ENCODE results near the gene CRB2.

CRB2 gene

GRCh38 chr9:123349033-123349432 lies 7.0 kb upstream of the CRB2 start:
- DNase-seq, result no peak

- peak; percentile 58 for DNase-seq
Observed at GRCh38 chr9:123349691-123350480, 6.1 kb upstream of the CRB2 start.

GRCh38 chr9:123350590-123351310 lies 5.2 kb upstream of the CRB2 start:
- DNase-seq, result no peak

- DNase-seq, result no peak
Observed at GRCh38 chr9:123353041-123353440, 3.0 kb upstream of the CRB2 start.

- DNase-seq, result peak; percentile 28
Observed at GRCh38 chr9:123353984-123354591, 1.9 kb upstream of the CRB2 start.

- DNase-seq, result no peak
Observed at GRCh38 chr9:123354806-123355508, 1.0 kb upstream of the CRB2 start.

GRCh38 chr9:123356851-123357742 lies 1.1 kb downstream of the CRB2 start:
- no peak for DNase-seq

GRCh38 chr9:123357743-123358059 lies 1.7 kb downstream of the CRB2 start:
- DNase-seq, result no peak

GRCh38 chr9:123358181-123358905 lies 2.3 kb downstream of the CRB2 start:
- no peak for DNase-seq

GRCh38 chr9:123359106-123359505 lies 3.1 kb downstream of the CRB2 start:
- no peak for DNase-seq

GRCh38 chr9:123359546-123359945 lies 3.5 kb downstream of the CRB2 start:
- no peak for DNase-seq

GRCh38 chr9:123360161-123361085 lies 4.4 kb downstream of the CRB2 start:
- DNase-seq, result no peak

- no peak for DNase-seq
Observed at GRCh38 chr9:123361086-123361730, 5.2 kb downstream of the CRB2 start.

- DNase-seq, result no peak
Observed at GRCh38 chr9:123361731-123362510, 5.9 kb downstream of the CRB2 start.

- DNase-seq, result no peak
Observed at GRCh38 chr9:123362856-123363255, 6.9 kb downstream of the CRB2 start.

GRCh38 chr9:123364241-123364824 lies 8.3 kb downstream of the CRB2 start:
- DNase-seq, result no peak

- DNase-seq, result no peak
Observed at GRCh38 chr9:123365287-123365880, 9.4 kb downstream of the CRB2 start.

GRCh38 chr9:123365881-123366528 lies 10.0 kb downstream of the CRB2 start:
- DNase-seq, result no peak
